ENCODE results near the gene FAM8A1.

DNA sequence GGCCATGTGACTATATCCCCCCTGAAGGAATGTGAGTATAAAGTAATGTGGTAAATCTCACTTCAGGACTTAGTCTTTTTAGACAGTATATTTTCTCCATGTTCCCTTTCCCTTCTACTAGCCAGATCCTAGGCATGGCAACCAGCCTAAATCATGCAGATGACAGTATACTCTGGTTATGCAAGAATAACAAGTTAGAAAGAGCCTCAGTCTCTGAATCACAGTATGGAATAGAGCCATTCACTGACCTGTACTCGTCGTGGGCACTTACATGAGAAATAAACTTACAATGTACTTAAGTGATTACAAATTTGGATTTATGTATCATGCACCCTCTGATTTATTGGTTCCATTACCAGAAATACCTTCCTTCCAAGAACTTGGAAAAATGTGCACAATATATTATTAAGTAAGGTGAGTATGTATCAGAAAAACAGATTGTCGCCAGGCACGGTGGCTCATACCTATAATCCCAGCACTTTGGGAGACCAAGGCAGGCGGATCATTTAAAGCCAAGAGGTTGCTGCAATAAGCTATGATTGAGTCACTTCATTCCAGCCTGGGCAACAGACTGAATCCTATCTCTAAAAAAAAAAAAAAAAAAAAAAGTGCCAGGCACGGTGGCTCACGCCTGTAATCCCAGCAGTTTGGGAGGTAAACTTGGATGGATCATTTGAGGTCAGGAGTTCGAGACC is 25.1 kb upstream of the FAM8A1 start:
- no peak for TF ChIP-seq EZH2 (IDR thresholded peaks at IDR 0.05; ENCODE audit: borderline replicate concordance, low read depth, low read length, severe bottlenecking)
- TF ChIP-seq, protein P1, sequence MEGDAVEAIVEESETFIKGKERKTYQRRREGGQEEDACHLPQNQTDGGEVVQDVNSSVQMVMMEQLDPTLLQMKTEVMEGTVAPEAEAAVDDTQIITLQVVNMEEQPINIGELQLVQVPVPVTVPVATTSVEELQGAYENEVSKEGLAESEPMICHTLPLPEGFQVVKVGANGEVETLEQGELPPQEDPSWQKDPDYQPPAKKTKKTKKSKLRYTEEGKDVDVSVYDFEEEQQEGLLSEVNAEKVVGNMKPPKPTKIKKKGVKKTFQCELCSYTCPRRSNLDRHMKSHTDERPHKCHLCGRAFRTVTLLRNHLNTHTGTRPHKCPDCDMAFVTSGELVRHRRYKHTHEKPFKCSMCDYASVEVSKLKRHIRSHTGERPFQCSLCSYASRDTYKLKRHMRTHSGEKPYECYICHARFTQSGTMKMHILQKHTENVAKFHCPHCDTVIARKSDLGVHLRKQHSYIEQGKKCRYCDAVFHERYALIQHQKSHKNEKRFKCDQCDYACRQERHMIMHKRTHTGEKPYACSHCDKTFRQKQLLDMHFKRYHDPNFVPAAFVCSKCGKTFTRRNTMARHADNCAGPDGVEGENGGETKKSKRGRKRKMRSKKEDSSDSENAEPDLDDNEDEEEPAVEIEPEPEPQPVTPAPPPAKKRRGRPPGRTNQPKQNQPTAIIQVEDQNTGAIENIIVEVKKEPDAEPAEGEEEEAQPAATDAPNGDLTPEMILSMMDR (IDR thresholded peaks at IDR 0.05; ENCODE audit: borderline replicate concordance, extremely low read depth, low read length, poor library complexity, severe bottlenecking), result no peak

Measured in DND-41 (cell line).